H9 (cell line): Measurements from ENCODE around the gene ALG2. TPM values are rescaled to one million over a fixed set of nuclear protein-coding genes. Genes with fewer than 3 reads are reported as not detected.

ENCODE experiments used
- DNase-seq: peaks from one replicate; pipeline ENCODE4 v3.0.0-alpha.2; 2017
- H2AFZ ChIP-seq: one replicate; pipeline ENCODE4 v1.6.1; 2013; ENCODE audit warnings: mild to moderate bottlenecking, low read length, control low read depth, moderate library complexity
- H2AK5ac ChIP-seq: 2 replicates; pipeline ENCODE4 v1.6.1; 2013; ENCODE audit warnings: low read length, control low read depth, mixed read lengths; ENCODE audit not compliant: insufficient read length
- H2BK120ac ChIP-seq: one replicate; pipeline ENCODE4 v1.6.1; 2013; ENCODE audit warnings: low read depth, mild to moderate bottlenecking, low read length, control low read depth, inconsistent platforms; ENCODE audit not compliant: poor library complexity, severe bottlenecking
- H2BK12ac ChIP-seq: 2 replicates; pipeline ENCODE4 v1.6.1; 2013; ENCODE audit warnings: low read length, control low read depth, mixed read lengths, low read depth; ENCODE audit not compliant: insufficient read length
- H2BK15ac ChIP-seq: 2 replicates; pipeline ENCODE4 v1.6.1; 2013; ENCODE audit warnings: low read depth, low read length, control low read depth
- H2BK20ac ChIP-seq: one replicate; pipeline ENCODE4 v1.6.1; 2013; ENCODE audit warnings: low read depth, mild to moderate bottlenecking, low read length, control low read depth, inconsistent platforms; ENCODE audit not compliant: poor library complexity, severe bottlenecking
- H2BK5ac ChIP-seq: 2 replicates; pipeline ENCODE4 v1.6.1; 2013; ENCODE audit warnings: low read length, control low read depth, mixed read lengths; ENCODE audit not compliant: insufficient read length
- H3K14ac ChIP-seq: 2 replicates; pipeline ENCODE4 v1.6.1; 2013; ENCODE audit warnings: low read length, control low read depth; ENCODE audit not compliant: insufficient read depth
- H3K18ac ChIP-seq: 2 replicates; pipeline ENCODE4 v1.6.1; 2013; ENCODE audit warnings: low read depth, mild to moderate bottlenecking, mixed read lengths, low read length, control low read depth; ENCODE audit not compliant: insufficient read length
- H3K23ac ChIP-seq: 2 replicates; pipeline ENCODE4 v1.6.1; 2013; ENCODE audit warnings: low read length, control low read depth, mixed read lengths, low read depth; ENCODE audit not compliant: insufficient read length
- H3K23me2 ChIP-seq: 2 replicates; pipeline ENCODE4 v1.6.1; 2013; ENCODE audit warnings: low read depth, mild to moderate bottlenecking, mixed read lengths, low read length, control low read depth; ENCODE audit not compliant: insufficient read length, poor library complexity, severe bottlenecking
- H3K27ac ChIP-seq: 2 replicates; pipeline ENCODE4 v1.5.1; 2013; ENCODE audit warnings: low read length, control low read depth, mixed read lengths, low read depth; ENCODE audit not compliant: insufficient read length
- H3K27me3 ChIP-seq: 2 replicates; pipeline ENCODE4 v1.6.1; 2013; ENCODE audit warnings: low read length, control low read depth, inconsistent platforms; ENCODE audit not compliant: insufficient read depth
- H3K4ac ChIP-seq: 2 replicates; pipeline ENCODE4 v1.6.1; 2013; ENCODE audit warnings: low read depth, mild to moderate bottlenecking, control low read depth, inconsistent platforms, low read length, moderate library complexity
- H3K4me1 ChIP-seq: 2 replicates; pipeline ENCODE4 v1.6.1; 2013; ENCODE audit warnings: low read length, control low read depth, inconsistent platforms; ENCODE audit not compliant: insufficient read depth
- H3K4me2 ChIP-seq: 2 replicates; pipeline ENCODE4 v1.6.1; 2013; ENCODE audit warnings: low read length, control low read depth, mixed read lengths; ENCODE audit not compliant: insufficient read length, insufficient read depth
- H3K56ac ChIP-seq: 2 replicates; pipeline ENCODE4 v1.6.1; 2013; ENCODE audit warnings: low read depth, mild to moderate bottlenecking, mixed read lengths, low read length, control low read depth; ENCODE audit not compliant: insufficient read length
- H3K79me1 ChIP-seq: 2 replicates; pipeline ENCODE4 v1.6.1; 2013; ENCODE audit warnings: low read depth, mild to moderate bottlenecking, moderate library complexity, low read length, control low read depth, inconsistent platforms; ENCODE audit not compliant: insufficient read depth, poor library complexity, severe bottlenecking
- H3K79me2 ChIP-seq: 2 replicates; pipeline ENCODE4 v1.6.1; 2013; ENCODE audit warnings: low read length, control low read depth, inconsistent platforms; ENCODE audit not compliant: insufficient read depth
- H3K9ac ChIP-seq: 2 replicates; pipeline ENCODE4 v1.6.1; 2013; ENCODE audit warnings: low read length, control low read depth, mixed read lengths; ENCODE audit not compliant: insufficient read length; ENCODE audit errors: extremely low read depth
- H3K9me3 ChIP-seq: one replicate; pipeline ENCODE4 v1.6.1; 2013; ENCODE audit warnings: low read depth, low read length, inconsistent platforms; ENCODE audit not compliant: control insufficient read depth
- H3T11ph ChIP-seq: one replicate; pipeline ENCODE4 v1.6.1; 2013; ENCODE audit warnings: mild to moderate bottlenecking, low read length, control low read depth, inconsistent platforms
- H4K20me1 ChIP-seq: one replicate; pipeline ENCODE4 v1.6.1; 2013; ENCODE audit not compliant: control insufficient read depth, insufficient read length, insufficient read depth
- H4K5ac ChIP-seq: 2 replicates; pipeline ENCODE4 v1.6.1; 2013; ENCODE audit warnings: low read depth, mild to moderate bottlenecking, mixed read lengths, low read length, control low read depth; ENCODE audit not compliant: insufficient read length
- H4K8ac ChIP-seq: replicated peaks from 2 replicates; pipeline ENCODE4 v1.6.1; 2013; ENCODE audit warnings: low read length, control low read depth, mixed read lengths, low read depth; ENCODE audit not compliant: insufficient read length
- H4K91ac ChIP-seq: 2 replicates; pipeline ENCODE4 v1.6.1; 2013; ENCODE audit warnings: low read depth, mild to moderate bottlenecking, moderate library complexity, mixed read lengths, low read length, control low read depth; ENCODE audit not compliant: insufficient read length
- H3K27ac Mint-ChIP-seq, 3 experiments: 2 replicates in 2 of 3; 3 replicates in 1 of 3; pipeline ENCODE4 v1.8.0; 2020 to 2021; ENCODE audit warnings: mixed read lengths in 3 of 3, mild to moderate bottlenecking in 1 of 3, moderate library complexity in 1 of 3
- H3K27me3 Mint-ChIP-seq: 2 replicates; pipeline ENCODE4 v1.8.0; 2021; ENCODE audit warnings: low read depth, mild to moderate bottlenecking, moderate library complexity, mixed read lengths
- H3K36me3 Mint-ChIP-seq, 3 experiments: 2 replicates in 2 of 3; 3 replicates in 1 of 3; pipeline ENCODE4 v1.8.0; 2020 to 2021; ENCODE audit warnings: low read depth in 3 of 3, mixed read lengths in 3 of 3; ENCODE audit not compliant: insufficient read depth in 1 of 3
- H3K4me1 Mint-ChIP-seq, 2 experiments: 2 replicates each; pipeline ENCODE4 v1.8.0; 2020; ENCODE audit warnings: mixed read lengths in 2 of 2
- H3K4me3 Mint-ChIP-seq, 2 experiments: 2 replicates in 1 of 2; 3 replicates in 1 of 2; pipeline ENCODE4 v1.8.0; 2020 to 2021; ENCODE audit warnings: mild to moderate bottlenecking in 2 of 2, mixed read lengths in 2 of 2, moderate library complexity in 1 of 2
- H3K9me3 Mint-ChIP-seq, 2 experiments: 2 replicates in 1 of 2; 3 replicates in 1 of 2; pipeline ENCODE4 v1.8.0; 2020; ENCODE audit warnings: mild to moderate bottlenecking in 2 of 2, mixed read lengths in 2 of 2, moderate library complexity in 1 of 2
- CTCF ChIP-seq: fragments of 200-600 bp; sonication (generic); conservative IDR thresholded peaks from 3 replicates; pipeline ENCODE4 v1.8.0; 2021; ENCODE audit warnings: antibody characterized with exemption, mild to moderate bottlenecking
- total RNA-seq: library from RNA; stranded (reverse); gene quantifications from 2 replicates; pipeline ENCODE4 v1.2.1, GENCODE V29; 2021

ALG2 gene
- total RNA-seq, 1 experiment from 2014 or later = 30.1 TPM

- Histone ChIP-seq H3K56ac (no peak overlapping the region), H3K23ac (no peak overlapping the region), H4K5ac (no peak overlapping the region), H3K27ac (no peak overlapping the region), H3K9ac (no peak overlapping the region), H4K20me1 (no peaks in the 10 kb centered on the region), H3K79me2 (no peaks in the 10 kb centered on the region), H2BK12ac (no peak overlapping the region), H2AFZ (no peak overlapping the region), H3T11ph (no peak overlapping the region), H3K23me2 (no peaks in the 10 kb centered on the region), H3K4ac (no peak overlapping the region), H2AK5ac (no peak overlapping the region), H2BK5ac (no peak overlapping the region), H3K4me2 (no peak overlapping the region), H3K79me1 (no peaks in the 10 kb centered on the region), H3K18ac (no peak overlapping the region), H3K4me1 (no peaks in the 10 kb centered on the region), H3K14ac (no peak overlapping the region), H3K27me3 (no peaks in the 10 kb centered on the region), H2BK120ac (no peak overlapping the region), H2BK15ac (no peak overlapping the region), H4K91ac (no peak overlapping the region), H3K9me3 (no peaks in the 10 kb centered on the region), H2BK20ac (no peak overlapping the region), H4K8ac (no peak overlapping the region)
- Mint-ChIP-seq H3K27me3 (peaks cover 3% of the 10 kb centered on the region; the same call in 1 of the 2 replicates), H3K36me3 (no peaks in the 10 kb centered on the region; a peak in 1 of 7 replicates), H3K9me3 (peaks cover 0 to 3% of the 10 kb centered on the region in 2 experiments; a peak in 1 of 5 replicates), H3K27ac (no peak overlapping the region), H3K4me3 (no peak overlapping the region), H3K4me1 (peaks cover 0 to 3% of the 10 kb centered on the region in 2 experiments; a peak in 1 of 4 replicates)
- no peak for TF ChIP-seq CTCF
- DNase-seq = no peak
Measured at GRCh38 chr9:99210572-99210971, 11.2 kb downstream of the ALG2 start.
